HG03039 (cell line): ENCODE results near the gene TEDC1.

Experiments used
- ATAC-seq: cut with Tn5 transposase; IDR thresholded peaks from one replicate; pipeline ENCODE4 v1.9.1; 2021; ENCODE audit warnings: mild to moderate bottlenecking, moderate library complexity; ENCODE audit not compliant: unreplicated experiment

Gene TEDC1

GRCh38 chr14:105490572-105491365 lies at the start of gene TEDC1:
TEDC1 (plus strand) TSS chr14:105491246; CDS start chr14:105491376, 130 bp downstream.
- ATAC-seq = peak; percentile 56

GRCh38 chr14:105442125-105442524 lies 48.9 kb upstream of the TEDC1 start:
- ATAC-seq = no peak

GRCh38 chr14:105442834-105443233 lies 48.2 kb upstream of the TEDC1 start:
- no peak for ATAC-seq

- ATAC-seq = no peak
Measured at GRCh38 chr14:105444859-105445258, 46.2 kb upstream of the TEDC1 start.

GRCh38 chr14:105445290-105445689 lies 45.8 kb upstream of the TEDC1 start:
- no peak for ATAC-seq

- no peak for ATAC-seq
Measured at GRCh38 chr14:105445901-105446845, 44.9 kb upstream of the TEDC1 start.

- ATAC-seq = no peak
Measured at GRCh38 chr14:105446971-105447370, 44.1 kb upstream of the TEDC1 start.

- no peak for ATAC-seq
Measured at GRCh38 chr14:105447651-105448640, 43.1 kb upstream of the TEDC1 start.

- ATAC-seq = no peak
Measured at GRCh38 chr14:105448706-105449111, 42.3 kb upstream of the TEDC1 start.

GRCh38 chr14:105449276-105450122 lies 41.5 kb upstream of the TEDC1 start:
- no peak for ATAC-seq

- no peak for ATAC-seq
Measured at GRCh38 chr14:105450123-105450505, 40.9 kb upstream of the TEDC1 start.

GRCh38 chr14:105450864-105451720 lies 40.0 kb upstream of the TEDC1 start:
- no peak for ATAC-seq

GRCh38 chr14:105452963-105453362 lies 38.1 kb upstream of the TEDC1 start:
- no peak for ATAC-seq

- ATAC-seq = no peak
Measured at GRCh38 chr14:105453847-105454246, 37.2 kb upstream of the TEDC1 start.

GRCh38 chr14:105455086-105455640 lies 35.9 kb upstream of the TEDC1 start:
- ATAC-seq = no peak

GRCh38 chr14:105455766-105456660 lies 35.0 kb upstream of the TEDC1 start:
- no peak for ATAC-seq
